Ovary (tissue), 9 donors: ENCODE measurements around the gene ZFPM1. TPM values are rescaled to one million over a fixed set of nuclear protein-coding genes. Genes with fewer than 3 reads are reported as not detected.

Experiments
- DNase-seq, 5 donors: peaks; one replicate each; pipeline ENCODE4 v3.0.0-alpha.2; 2019 to 2020
- H3K27ac ChIP-seq, 2 donors: fragments of 200-600 bp; one replicate each; pipeline versions ENCODE4 v1.5.1 to v1.8.0; 2019 to 2022
- H3K27me3 ChIP-seq: fragments of 200-600 bp; one replicate; pipeline ENCODE4 v1.8.0; 2022
- H3K36me3 ChIP-seq: fragments of 200-600 bp; sonication (generic); one replicate; pipeline ENCODE4 v1.5.1; 2019
- H3K4me1 ChIP-seq: one replicate; pipeline ENCODE4 v1.8.1; 2013; ENCODE audit warnings: mild to moderate bottlenecking, moderate library complexity; ENCODE audit not compliant: insufficient read depth
- H3K4me3 ChIP-seq: fragments of 200-600 bp; sonication (generic); one replicate; pipeline ENCODE4 v1.5.1; 2017
- H3K9me3 ChIP-seq, 2 donors: fragments of 200-600 bp in 1 of 2; sonication (generic) in 1 of 2; one replicate each; pipeline versions ENCODE4 v1.5.1 to v1.8.1; 2013 to 2019; ENCODE audit warnings: mild to moderate bottlenecking in 1 of 2, moderate library complexity in 1 of 2
- CTCF ChIP-seq, 3 donors: fragments of 450-650 bp in 2 of 3; fragments of 200-600 bp in 1 of 3; IDR thresholded peaks; one replicate each; pipeline versions ENCODE4 v1.5.1 to v1.8.0; 2016 to 2022; ENCODE audit warnings: antibody characterized with exemption in 3 of 3, mild to moderate bottlenecking in 1 of 3
- EP300 ChIP-seq: sonication (generic); formaldehyde crosslinking; IDR thresholded peaks from one replicate; pipeline ENCODE4 v1.6.1; 2017; ENCODE audit warnings: antibody characterized with exemption
- POLR2A ChIP-seq: fragments of 450-650 bp; IDR thresholded peaks from one replicate; pipeline ENCODE4 v1.6.1; 2017; ENCODE audit warnings: antibody characterized with exemption, mild to moderate bottlenecking, moderate library complexity
- WGBS, 3 donors: extraction: QIAGEN DNeasy Blood & Tissue Kit in 1 of 3; methylation state at CpG; one replicate each; pipeline versions ENCODE4 v1.1.5 to v1.1.7; 2013 to 2017; 5-methylcytosine and 5-hydroxymethylcytosine counted together
- intact Hi-C, 4 donors: fragments of 100-400 bp; cut with DNase I; formaldehyde crosslinking; loops; one replicate each; pipeline versions ENCODE4 v1.11.0 to v1.15.1; 2022 to 2023
- polyA plus RNA-seq, 2 donors: library from polyadenylated mRNA; stranded (reverse); fragments of 200-250 nt in 1 of 2; fragments of 350-450 nt in 1 of 2; fragmentation: Illumina TruSeq in 1 of 2; extraction: RNeasy Lipid Tissue Mini Kit (QIAGEN cat#74804) in 1 of 2; gene quantifications; one replicate each; pipeline ENCODE4 v1.2.3, GENCODE V29; 2013 to 2014
- total RNA-seq, 7 donors: library from RNA; depleted of rRNA in 2 of 7; stranded (reverse); fragments of >200 nt in 2 of 7; fragmentation: NEBNext Ultra II Directional in 3 of 7; extraction: Animal tissue kit (Norgen Biotek cat#: 25700) in 3 of 7; gene quantifications; one replicate each; pipeline versions ENCODE4 v1.1.0 to v1.2.4, GENCODE V29; 2016 to 2023
- donor health status: DM: no; HTN: no; CAD: no; lungs with moderate emphysema.
- donor health status: DM: no; HTN: no; CAD: no.
- donor health status: Bipolar disorder and iron deficiency.
- donor health status: DM: yes; HTN: yes; CAD: no.
- donor health status: DM: no; HTN: no; CAD: no.
- donor health status: DM: yes; HTN: yes; CAD: no.

ZFPM1 gene
- total and polyA plus RNA-seq, 9 donors, result 0.10 to 11.4 (median 3.5) TPM

DNA sequence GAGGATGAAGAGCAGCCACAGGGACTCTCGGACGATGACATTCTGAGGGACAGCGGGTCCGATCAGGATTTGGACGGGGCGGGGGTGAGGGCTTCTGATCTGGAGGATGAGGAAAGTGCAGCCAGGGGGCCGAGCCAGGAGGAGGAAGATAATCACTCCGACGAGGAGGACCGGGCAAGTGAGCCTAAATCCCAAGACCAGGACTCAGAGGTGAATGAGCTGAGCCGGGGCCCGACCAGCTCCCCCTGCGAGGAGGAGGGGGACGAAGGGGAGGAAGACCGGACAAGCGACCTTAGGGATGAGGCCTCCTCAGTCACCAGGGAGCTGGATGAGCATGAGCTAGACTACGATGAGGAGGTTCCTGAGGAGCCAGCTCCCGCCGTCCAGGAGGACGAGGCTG is 124.1 kb downstream of the ZFPM1 start:
- WGBS, 3 donors, result 86 to 89% (median 88%) methylated on average over 20 of the region's 20 CpGs
- no peaks in the 10 kb centered on the region for H3K9me3 ChIP-seq

GRCh38 chr16:88578446-88579313 is 125.6 kb downstream of the ZFPM1 start:
- WGBS, 3 donors, result 90 to 92% (median 91%) methylated on average over 26 of the region's 26 CpGs
- intact Hi-C loops, result no loop called here
- Histone ChIP-seq H3K4me1 (no peaks in the 10 kb centered on the region), H3K27ac (no peak overlapping the region), H3K4me3 (no peak overlapping the region), H3K27me3 (no peaks in the 10 kb centered on the region), H3K9me3 (no peaks in the 10 kb centered on the region), H3K36me3 (no peaks in the 10 kb centered on the region)
- no peak for DNase-seq
- TF ChIP-seq POLR2A (no peak), EP300 (no peak), CTCF (IDR thresholded peaks at IDR 0.05) (no peak)

More for the DNA sequence above, 124.1 kb downstream of the ZFPM1 start:
- Histone ChIP-seq H3K4me1 (no peaks in the 10 kb centered on the region), H3K4me3 (no peak overlapping the region), H3K27ac (no peak overlapping the region), H3K36me3 (no peaks in the 10 kb centered on the region), H3K27me3 (no peaks in the 10 kb centered on the region)
- DNase-seq, result no peak
- intact Hi-C loops, result no loop called here
- TF ChIP-seq POLR2A (no peak), CTCF (IDR thresholded peaks at IDR 0.05) (no peak), EP300 (no peak)

DNA sequence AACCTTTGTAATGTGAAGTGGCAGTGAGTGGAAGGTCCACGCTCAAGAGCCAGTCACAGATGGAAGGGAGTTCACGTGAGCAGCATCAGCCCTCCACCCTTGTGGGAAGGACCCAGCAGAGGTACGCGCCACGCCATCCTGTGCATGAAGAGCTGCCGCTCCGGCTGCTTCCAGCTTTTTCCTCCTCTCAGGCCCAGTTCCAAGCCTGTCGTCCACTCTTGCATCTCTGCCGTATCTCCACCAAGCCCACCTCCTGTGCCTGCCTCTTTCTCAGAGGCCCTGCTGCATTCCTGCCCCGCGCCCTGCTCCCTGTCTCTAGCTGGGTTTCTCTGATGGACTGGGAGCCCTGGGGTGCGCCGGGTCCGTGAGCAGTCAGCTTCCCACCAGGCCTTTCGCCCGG is 127.3 kb downstream of the ZFPM1 start:
- intact Hi-C loops, result no loop called here
- 87 to 90% (median 88%) methylated on average over 16 of the region's 16 CpGs for WGBS, 3 donors
- no peak overlapping the region for H3K27ac ChIP-seq
- H3K9me3 ChIP-seq, result no peaks in the 10 kb centered on the region
- TF ChIP-seq CTCF (IDR thresholded peaks at IDR 0.05), result no peak
- TF ChIP-seq POLR2A, result no peak
- no peak for TF ChIP-seq EP300
- no peak overlapping the region for H3K4me3 ChIP-seq
- H3K4me1 ChIP-seq, result no peaks in the 10 kb centered on the region
- DNase-seq, result no peak
- H3K36me3 ChIP-seq, result no peaks in the 10 kb centered on the region
- H3K27me3 ChIP-seq, result no peaks in the 10 kb centered on the region

DNA sequence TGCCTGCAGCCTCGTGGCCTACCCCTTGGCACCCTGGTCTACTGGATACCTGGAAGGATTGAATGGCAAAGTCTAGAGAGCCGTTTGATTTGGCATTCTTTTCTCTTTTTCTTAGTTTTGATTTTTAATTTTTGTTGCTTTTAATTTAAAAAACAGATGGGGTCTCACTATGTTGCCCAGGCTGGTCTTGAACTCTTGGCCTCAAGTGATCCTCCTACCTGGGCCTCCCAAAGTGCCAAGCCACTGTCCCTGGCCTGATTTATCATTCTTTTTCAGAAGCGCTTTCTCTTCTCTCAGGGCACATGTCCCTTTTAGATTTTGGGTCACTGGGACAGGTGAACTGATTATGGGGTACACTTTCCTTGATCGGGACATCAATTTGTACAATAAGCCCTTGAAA is 128.0 kb downstream of the ZFPM1 start:
- WGBS, 3 donors, result 79 to 84% (median 79%) methylated on average over 4 of the region's 4 CpGs
- no peaks in the 10 kb centered on the region for H3K36me3 ChIP-seq

More for the DNA sequence above, 128.0 kb downstream of the ZFPM1 start:
- Histone ChIP-seq H3K4me1 (no peaks in the 10 kb centered on the region), H3K4me3 (no peak overlapping the region), H3K27ac (no peak overlapping the region), H3K9me3 (no peaks in the 10 kb centered on the region), H3K27me3 (no peaks in the 10 kb centered on the region)
- intact Hi-C loops, result no loop called here
- TF ChIP-seq POLR2A, result no peak
- TF ChIP-seq CTCF (IDR thresholded peaks at IDR 0.05), result no peak
- no peak for TF ChIP-seq EP300
- DNase-seq, result no peak
